Activated B cell treated with CpG ODN at 0.5 μM for 24 hours (primary cell): ENCODE measurements around the gene ADM. TPM values are rescaled to one million over a fixed set of nuclear protein-coding genes. Genes with fewer than 3 reads are reported as not detected.

ENCODE experiments used
- ATAC-seq: fragments of 200-7000 bp; cut with Tn5 transposase; one replicate; pipeline ENCODE4 v1.10.0; 2021; ENCODE audit warnings: low read depth, mild to moderate bottlenecking, moderate library complexity
- CTCF ChIA-PET: fragments of 350-600 bp; sonication (Branson Sonifier 250); formaldehyde crosslinking; loops from one replicate; lab custom pipeline; 2021; ENCODE audit warnings: antibody characterized with exemption; lab: Charles Lee
- POLR2A ChIA-PET: fragments of 350-600 bp; sonication (Branson Sonifier 250); formaldehyde crosslinking; loops from one replicate; lab custom pipeline; 2021; ENCODE audit warnings: antibody characterized with exemption; lab: Charles Lee
- DNase-seq: peaks from one replicate; pipeline ENCODE4 v3.0.0; 2022
- H3K27ac Mint-ChIP-seq: one replicate; pipeline ENCODE4 v1.8.0; 2020; ENCODE audit warnings: mixed read lengths
- H3K27me3 Mint-ChIP-seq: one replicate; pipeline ENCODE4 v1.8.0; 2021; ENCODE audit warnings: mixed read lengths
- H3K36me3 Mint-ChIP-seq: one replicate; pipeline ENCODE4 v1.8.0; 2021; ENCODE audit warnings: low read depth, mixed read lengths
- H3K4me1 Mint-ChIP-seq: one replicate; pipeline ENCODE4 v1.8.0; 2021; ENCODE audit warnings: mixed read lengths
- H3K4me3 Mint-ChIP-seq: one replicate; pipeline ENCODE4 v1.8.0; 2020; ENCODE audit warnings: mild to moderate bottlenecking, mixed read lengths
- H3K9me3 Mint-ChIP-seq: one replicate; pipeline ENCODE4 v1.8.0; 2020; ENCODE audit warnings: mixed read lengths
- CTCF ChIP-seq: fragments of 200-600 bp; IDR thresholded peaks from one replicate; pipeline ENCODE4 v1.8.0; 2022; ENCODE audit warnings: antibody characterized with exemption, mild to moderate bottlenecking
- intact Hi-C: fragments of 100-400 bp; cut with micrococcal nuclease; formaldehyde crosslinking; loops from one replicate; pipeline ENCODE4 v1.15.1; 2024
- total RNA-seq: library from RNA; stranded (reverse); gene quantifications from 2 replicates; pipeline ENCODE4 v1.2.3, GENCODE V29; 2022

Gene ADM
- total RNA-seq, 1 donor from 2014 or later, result 1.2 TPM

GRCh38 chr11:10333490-10333889 is 28.6 kb downstream of the ADM start:
- DNase-seq, result no peak
- TF ChIP-seq CTCF, result no peak
- Mint-ChIP-seq H3K27me3 (peaks cover 21% of the 10 kb centered on the region), H3K36me3 (no peaks in the 10 kb centered on the region), H3K9me3 (no peaks in the 10 kb centered on the region), H3K4me3 (no peak overlapping the region), H3K4me1 (no peaks in the 10 kb centered on the region), H3K27ac (no peak overlapping the region)
- intact Hi-C loops, result no loop called here
- ChIA-PET CTCF (no interaction called here), POLR2A (interaction anchor here (0.7 kb wide), 1 partner anchor 450 kb away, joined by 4 read pairs; no protein-coding TSS in a partner anchor)
- no peak for ATAC-seq

DNA sequence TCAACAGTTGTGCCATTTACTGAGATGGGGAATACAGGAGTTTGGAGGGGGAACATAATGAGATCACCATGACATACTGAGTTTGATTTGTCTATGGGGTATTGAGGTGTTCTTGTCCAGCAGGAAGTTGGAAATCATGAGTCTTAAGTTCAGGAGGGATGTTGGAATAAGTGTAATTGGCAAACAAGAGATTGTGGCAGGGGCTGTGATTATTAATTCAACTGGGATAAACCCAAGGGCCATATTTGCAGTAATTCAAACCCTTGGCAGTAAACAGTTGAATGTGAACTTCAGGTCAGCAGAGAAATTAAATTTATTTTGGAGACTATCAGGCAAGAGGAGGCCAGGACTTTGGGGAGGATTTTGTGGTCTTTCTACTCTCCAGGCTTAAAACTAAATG is 33.4 kb downstream of the ADM start:
- no peak for ATAC-seq
- DNase-seq, result no peak
- Mint-ChIP-seq H3K4me1 (no peaks in the 10 kb centered on the region), H3K36me3 (no peaks in the 10 kb centered on the region), H3K27ac (no peak overlapping the region), H3K27me3 (peaks cover 29% of the 10 kb centered on the region), H3K9me3 (no peaks in the 10 kb centered on the region), H3K4me3 (no peak overlapping the region)
- ChIA-PET CTCF (no interaction called here), POLR2A (no interaction called here)
- intact Hi-C loops, result no loop called here
- TF ChIP-seq CTCF, result no peak

DNA sequence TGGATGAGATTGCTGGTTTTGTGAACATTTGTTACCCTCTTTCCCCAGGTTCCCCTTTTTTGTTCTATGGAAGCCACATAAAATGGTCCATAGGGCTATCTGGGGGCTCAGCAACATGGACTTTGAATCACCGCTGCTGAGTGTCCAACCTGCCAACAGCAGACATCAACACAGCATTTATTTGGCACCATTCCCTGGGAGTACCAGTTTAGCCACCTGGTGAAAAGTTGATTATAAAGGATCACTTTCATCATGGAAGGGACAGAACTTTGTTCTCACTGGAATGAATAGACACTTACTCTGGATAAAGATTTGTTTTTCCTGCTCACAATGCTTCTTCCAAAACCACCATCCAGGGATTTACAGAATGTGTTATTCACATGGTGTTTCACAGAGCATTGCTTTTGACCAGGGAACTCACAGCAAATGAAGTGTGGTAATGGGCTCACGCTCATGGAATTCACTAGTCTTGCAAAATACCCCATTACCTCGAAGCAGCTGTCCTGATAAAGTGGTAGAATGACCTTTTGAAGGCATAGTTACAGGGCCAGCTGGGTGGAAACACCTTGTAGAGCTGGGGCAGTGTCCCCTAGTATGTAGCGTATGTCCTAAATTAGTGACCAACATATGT is 43.9 kb downstream of the ADM start:
- ChIA-PET POLR2A (no interaction called here), CTCF (no interaction called here)
- Mint-ChIP-seq H3K27me3 (peaks cover 3% of the 10 kb centered on the region), H3K9me3 (no peaks in the 10 kb centered on the region), H3K36me3 (no peaks in the 10 kb centered on the region), H3K4me1 (peaks cover 5% of the 10 kb centered on the region), H3K27ac (no peak overlapping the region), H3K4me3 (no peak overlapping the region)
- DNase-seq, result no peak
- TF ChIP-seq CTCF, result no peak
- no peak for ATAC-seq
- intact Hi-C loops, result no loop called here

GRCh38 chr11:10349281-10349665 is 44.4 kb downstream of the ADM start:
- ATAC-seq (no peak), DNase-seq (no peak)
- no peak overlapping the region for H3K4me3 Mint-ChIP-seq
- ChIA-PET CTCF (interaction anchor here (1.6 kb wide), 1 partner anchor 41 kb away, joined by 4 read pairs; no protein-coding TSS in a partner anchor), POLR2A (no interaction called here)
- TF ChIP-seq CTCF, result no peak
- H3K4me1 Mint-ChIP-seq, result peaks cover 5% of the 10 kb centered on the region
- no peaks in the 10 kb centered on the region for H3K36me3 Mint-ChIP-seq
- H3K27ac Mint-ChIP-seq, result no peak overlapping the region
- peaks cover 4% of the 10 kb centered on the region for H3K27me3 Mint-ChIP-seq
- intact Hi-C loops, result no loop called here
- no peaks in the 10 kb centered on the region for H3K9me3 Mint-ChIP-seq

GRCh38 chr11:10349806-10350205 is 44.9 kb downstream of the ADM start:
- no peak overlapping the region for H3K27ac Mint-ChIP-seq
- intact Hi-C loops, result no loop called here
- H3K36me3 Mint-ChIP-seq, result no peaks in the 10 kb centered on the region
- H3K27me3 Mint-ChIP-seq, result peaks cover 9% of the 10 kb centered on the region
- no peak for TF ChIP-seq CTCF
- peaks cover 5% of the 10 kb centered on the region for H3K4me1 Mint-ChIP-seq
- H3K9me3 Mint-ChIP-seq, result no peaks in the 10 kb centered on the region
- H3K4me3 Mint-ChIP-seq, result no peak overlapping the region
- DNase-seq (no peak), ATAC-seq (no peak)
- POLR2A ChIA-PET, result no interaction called here
- CTCF ChIA-PET, result interaction anchor here (1.6 kb wide), 1 partner anchor 42 kb away, joined by 4 read pairs; no protein-coding TSS in a partner anchor
